NCI-H1930 (cell line): ENCODE results near the gene SIRT2.

Source experiments
- DNase-seq, 2 experiments: peaks; one replicate each; lab custom pipeline; 2025; lab: John Stamatoyannopoulos, UW

SIRT2 gene

DNA sequence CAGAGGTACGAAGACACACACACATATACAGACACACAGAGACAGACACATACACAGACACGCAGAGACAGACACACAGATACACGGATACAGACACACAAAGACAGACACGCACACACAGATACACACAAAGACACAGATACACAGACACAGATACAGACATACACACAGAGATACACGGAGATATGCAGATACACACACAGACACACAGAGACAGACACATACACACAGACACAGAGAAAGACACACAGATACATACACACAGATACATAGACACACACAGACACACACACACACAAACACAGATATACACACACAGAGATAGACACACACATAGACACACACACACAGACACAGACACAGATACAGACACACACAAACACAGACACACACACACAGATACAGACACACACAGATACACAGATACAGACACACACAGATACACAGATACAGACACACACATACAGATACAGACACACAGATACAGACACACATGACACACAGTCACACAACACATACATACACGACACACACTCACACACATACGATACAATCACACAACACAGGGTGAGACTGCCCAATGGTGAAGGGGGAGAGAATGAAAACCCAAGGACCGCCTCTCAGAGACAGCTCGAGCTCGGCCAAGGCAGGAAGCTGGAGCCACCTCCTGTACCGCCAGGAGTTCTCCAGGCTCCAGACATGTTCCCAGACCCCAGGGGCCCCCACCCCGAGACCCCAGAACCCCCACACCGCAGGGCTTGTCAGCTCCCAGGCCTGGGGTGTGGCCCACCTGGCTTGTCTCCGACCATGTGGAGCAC, 21.4 kb upstream of the SIRT2 start:
- DNase-seq: no peak

DNA sequence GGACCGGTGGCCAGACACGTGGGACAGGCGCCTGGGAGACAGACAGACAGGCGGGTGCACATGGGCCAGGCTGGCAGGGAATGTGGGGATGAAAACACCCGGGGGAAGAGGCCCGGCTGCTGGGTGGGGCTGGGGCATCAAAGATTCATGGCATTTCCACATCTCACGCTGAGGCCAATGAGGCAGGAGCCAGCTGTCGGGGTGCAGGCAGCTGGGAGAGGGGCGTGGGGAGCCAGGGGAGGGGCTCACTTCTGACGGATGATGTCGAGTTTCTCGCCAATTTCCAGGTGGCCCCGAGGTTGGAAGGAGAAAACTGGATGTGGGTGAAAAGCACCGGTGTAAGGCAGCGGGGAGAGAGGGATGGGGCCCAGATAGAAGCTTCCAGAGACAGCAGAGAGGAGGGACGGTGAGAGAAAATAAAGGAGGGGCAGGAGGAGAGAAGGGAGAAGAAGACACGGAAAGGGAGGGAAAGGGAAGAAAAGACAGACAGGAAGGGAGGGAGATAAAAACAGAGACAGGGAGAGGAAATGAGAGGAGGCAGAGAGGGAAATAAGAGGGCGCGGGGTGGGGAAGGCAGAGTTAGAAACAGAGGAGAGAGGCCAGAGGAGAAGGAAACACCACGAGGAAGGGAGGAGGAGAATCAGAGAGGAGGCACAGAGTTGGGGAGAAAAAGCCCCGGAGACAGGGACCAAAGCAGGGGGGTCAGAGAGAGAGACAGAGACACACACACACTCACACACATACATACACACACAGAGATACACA, 20.6 kb upstream of the SIRT2 start:
- DNase-seq: no peak

DNA sequence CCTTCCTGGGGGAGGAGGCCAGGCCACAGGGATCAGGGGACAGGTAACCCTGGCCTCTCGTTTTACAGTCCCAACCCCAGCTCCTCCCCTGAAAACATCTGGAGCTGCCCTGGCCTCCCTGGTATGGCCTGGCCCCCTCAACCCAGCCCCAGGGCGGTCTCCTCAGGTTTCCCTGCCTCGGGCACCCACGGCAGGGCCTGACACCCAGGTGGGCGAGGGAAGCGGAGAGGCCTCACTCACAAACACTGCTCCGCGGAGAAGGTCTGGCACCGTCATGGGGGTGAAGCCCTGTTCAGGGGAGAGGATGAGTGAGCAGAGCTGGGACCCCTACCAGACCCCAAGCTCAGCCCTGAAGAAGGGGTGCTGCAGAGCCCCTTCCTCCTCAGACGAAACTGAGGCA, 19.1 kb upstream of the SIRT2 start:
- no peak for DNase-seq

DNA sequence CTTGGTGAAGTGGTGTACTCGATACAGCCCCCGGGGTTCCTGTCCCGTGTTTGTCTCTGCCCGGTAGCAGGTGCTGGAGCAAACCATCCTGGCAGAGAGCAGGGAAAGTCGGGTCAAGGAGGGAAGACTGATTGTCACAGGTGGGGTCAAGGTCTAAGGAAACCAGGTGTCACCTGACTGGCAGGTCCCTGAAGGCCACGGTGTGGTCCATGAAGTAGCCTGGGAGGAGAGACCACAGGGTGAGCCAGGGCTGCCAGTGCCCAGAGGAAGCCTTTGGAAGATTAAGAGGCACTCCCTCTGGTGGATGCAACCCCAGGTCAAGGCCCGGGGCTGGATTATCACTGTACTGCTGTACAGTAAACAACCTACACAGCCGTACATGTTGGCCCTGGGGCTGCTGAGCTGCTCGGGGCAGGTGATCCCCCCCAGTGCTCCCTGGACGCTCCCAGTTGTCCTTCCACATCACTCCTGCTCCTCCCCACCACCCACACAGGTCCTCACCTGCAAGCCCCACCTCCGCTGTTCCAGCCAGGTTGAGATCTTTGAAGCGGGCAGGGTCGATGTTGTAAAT, 18.6 kb upstream of the SIRT2 start:
- no peak for DNase-seq

DNA sequence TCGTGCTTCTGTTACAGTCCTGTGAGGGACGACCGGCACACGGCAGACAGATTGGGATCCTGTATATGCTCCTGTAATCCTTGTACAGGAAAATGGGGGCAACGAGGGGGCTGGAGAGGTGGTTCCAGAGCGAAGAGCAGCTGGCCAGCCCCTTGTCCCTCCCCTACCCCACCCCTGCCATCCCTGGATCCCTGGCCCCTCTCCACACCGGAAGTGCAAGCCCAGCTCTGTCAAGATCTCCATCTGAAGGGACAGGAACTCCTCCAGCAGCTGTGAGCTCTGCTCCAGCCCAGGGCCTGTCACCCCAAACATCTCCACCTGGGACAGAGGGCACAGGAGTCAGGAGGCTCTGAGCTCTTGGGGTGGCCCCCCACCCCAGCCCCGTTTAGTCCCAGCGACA, 18.1 kb upstream of the SIRT2 start:
- DNase-seq: no peak

DNA sequence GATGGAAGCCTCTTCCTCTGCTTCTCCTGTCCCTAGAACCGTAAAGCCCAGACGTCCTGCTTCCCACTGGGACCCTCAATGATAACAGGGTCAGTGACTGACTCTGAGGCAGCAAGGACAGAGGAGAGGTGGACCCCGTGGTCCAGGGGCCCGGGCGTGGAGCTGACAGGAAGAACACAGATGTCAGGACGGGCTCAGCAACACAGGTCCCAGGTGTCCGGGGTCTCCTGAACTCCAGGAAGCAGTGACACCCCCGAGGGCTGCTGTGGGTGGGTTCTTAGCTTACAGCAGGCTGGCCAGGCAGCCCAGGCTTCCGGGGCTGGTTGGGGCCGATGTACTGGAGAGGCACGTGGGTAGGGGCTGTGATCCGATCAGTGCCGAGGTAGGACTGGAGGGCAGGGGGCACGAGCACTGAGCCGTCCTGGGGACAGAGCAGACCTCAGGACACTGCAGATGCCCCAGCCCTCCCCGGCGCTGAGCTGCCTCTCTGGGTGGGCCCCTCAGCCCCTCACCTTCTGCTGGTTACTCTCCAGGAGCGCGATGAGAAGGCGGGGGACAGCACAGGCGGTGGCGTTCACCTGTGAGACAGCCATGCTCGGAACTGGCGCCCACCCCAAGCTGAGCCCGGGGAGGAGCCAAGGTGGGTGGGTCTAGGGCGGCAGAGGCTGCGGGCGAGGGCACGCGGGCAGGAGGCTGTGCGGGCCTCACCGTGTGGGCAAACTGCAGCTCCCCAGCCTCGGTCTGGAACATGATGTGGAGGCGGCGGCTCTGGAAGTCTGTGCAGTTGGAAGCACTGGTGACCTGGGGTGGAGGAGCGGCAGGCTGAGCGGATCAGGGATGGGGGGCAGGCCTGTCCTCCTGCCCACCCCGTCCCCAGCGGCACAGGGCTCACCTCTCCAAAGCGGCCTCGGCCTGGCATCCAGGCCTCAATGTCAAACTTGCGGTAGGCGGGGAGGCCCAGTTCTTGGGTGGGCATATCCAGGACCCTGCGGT, 16.2 kb upstream of the SIRT2 start:
- DNase-seq: no peak

DNA sequence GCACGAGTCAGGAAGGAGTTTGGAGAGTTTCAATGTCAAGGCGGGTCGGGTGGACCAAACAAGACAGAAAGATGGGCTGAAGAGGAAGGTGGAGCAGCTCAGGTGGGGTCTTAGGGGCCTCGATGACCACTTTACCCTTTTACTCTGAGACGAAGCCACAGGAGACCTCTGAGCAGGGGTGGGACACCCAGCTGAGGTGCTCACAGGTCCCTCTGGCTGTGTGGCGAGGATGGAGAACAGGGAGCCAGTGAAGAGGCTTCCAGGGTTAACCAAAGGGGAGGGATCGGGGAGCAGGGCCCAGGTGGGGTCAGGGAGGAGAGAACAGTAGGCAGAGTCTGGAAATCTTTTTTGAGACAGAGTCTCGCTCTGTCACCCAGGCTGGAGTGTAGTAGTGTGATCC, 14.5 kb upstream of the SIRT2 start:
- DNase-seq: no peak

DNA sequence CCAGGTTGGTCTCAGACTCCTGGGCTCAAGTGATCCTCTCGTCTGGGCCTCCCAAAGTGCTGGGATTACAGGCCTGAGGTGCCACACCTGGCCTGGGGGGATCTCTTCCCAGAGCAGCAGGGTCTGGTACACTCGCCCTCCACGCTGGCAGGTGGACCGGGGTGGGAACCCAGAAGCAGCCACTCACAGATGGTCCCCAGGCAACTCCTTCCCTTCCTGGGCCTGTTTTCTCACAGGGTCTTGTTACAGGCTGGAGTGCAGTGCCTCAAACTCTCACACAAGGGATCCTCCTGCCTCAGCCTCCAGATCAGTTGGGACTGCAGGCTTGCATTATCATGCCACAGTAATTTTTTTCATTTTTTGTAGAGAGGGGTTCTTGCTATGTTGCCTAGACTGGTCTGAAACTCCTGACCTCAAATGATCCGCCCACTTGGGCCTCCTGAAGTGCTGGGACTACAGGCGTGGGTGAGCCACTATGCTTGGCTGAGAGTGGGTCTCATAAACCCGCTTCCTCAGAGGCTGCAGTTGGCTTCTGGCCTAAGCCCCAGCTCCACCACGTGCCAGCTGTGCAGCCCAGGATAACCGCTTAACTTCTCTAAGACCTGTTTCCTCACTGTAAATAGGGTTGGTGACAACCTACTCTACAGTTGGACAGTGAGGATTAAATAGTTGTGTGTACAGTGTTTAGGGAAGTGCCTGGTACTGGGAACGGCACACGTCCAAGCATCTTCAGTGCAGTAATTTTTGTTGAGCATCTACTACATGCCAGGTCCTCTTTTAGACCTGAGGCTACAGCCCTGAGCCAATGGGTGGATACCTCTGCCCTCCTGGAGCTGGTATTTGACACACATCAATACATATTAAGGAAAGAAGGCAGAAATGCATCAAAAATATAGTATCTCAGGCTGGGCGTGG, 13.4 kb upstream of the SIRT2 start:
- DNase-seq: no peak

DNA sequence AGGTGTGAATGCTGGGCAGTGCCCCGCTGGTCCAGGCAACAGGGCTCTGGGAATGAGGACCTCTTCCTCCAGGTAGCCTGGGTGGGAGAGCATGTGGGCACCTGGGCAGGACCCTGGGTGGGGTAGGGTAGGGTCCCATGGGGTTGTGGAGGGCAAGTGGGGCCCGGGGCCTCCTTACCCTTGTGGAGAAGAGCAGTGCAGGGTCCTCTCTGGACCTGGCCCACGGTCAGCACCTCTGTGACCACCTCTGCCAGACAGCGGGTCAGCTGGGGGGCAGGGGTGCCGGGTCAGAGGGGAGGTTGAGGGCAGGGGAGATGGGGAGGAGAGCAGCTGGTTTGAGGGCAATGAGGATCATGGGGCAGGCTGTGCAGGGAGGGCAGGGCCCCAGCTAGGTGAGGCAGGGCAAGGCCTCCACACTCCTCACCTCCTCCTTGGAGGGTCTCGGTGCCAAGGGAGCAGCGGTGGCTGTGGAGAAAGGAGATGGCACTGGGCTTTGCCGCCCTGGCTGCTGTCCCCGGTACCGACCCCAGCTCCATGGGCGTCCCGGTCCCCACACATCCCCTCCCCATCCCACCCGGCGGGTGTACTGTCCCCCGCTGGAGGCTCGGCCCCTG, 12.1 kb upstream of the SIRT2 start:
- DNase-seq: no peak

DNA sequence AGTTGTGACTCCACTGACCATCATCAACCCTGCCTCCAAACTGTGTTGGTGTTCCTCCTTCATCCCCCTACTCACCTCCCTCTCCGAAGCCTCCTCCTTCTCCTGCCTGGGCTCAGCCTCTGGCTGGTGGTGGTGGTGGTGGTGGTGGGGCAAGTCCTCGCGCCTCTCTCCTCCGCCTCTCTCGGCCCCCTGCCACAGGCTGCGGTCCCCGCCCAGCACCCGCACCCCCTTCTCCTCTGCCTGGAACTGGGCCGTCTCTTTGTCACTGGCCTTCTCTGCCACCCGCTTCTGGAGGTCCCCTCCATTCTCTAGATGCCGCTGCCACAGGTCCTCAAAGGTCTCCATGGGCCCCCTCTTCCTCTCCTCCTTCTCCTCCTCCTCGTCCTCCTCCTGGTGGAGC, 11.1 kb upstream of the SIRT2 start:
- no peak for DNase-seq

DNA sequence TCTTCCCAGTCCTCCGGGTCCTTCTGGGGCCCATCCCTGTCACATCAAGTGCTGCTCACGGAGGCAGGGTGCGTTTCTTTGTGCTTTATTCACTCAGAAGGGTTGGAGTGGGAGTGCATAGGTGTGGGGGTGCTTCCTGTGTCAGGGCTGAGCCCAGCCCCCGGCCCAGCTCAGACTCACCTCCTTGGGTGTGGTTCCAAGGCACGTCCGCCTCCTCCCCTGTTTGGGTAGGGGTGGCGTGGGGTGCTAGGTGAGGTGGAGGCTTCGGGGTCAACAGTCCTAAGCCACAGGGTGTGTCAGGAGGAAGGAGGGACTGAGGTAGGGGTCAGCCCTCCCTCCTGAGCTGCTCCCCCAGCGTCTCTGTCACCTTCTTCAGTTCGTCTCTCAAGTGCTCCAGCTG, 9.5 kb upstream of the SIRT2 start:
- no peak for DNase-seq

DNA sequence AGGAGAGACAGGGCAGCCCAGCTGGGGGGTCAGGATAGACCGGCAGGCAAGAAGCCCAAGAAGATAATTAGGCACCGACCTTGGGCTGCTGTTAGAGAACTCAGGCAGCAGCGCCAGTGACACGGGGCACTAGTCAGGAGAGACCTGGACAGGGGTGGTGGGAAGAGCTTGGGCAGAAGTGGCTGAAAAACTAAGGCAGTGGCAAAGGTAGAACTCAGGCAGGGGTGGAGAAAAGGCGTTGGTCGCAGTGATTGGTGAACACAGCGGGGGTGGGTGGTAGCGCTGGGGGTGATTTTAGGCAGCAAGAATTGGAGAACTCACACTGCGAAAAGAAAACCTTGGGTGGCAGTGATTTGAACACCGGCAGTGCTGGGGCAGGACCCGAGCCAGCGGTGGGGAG, 8.3 kb upstream of the SIRT2 start:
- no peak for DNase-seq

DNA sequence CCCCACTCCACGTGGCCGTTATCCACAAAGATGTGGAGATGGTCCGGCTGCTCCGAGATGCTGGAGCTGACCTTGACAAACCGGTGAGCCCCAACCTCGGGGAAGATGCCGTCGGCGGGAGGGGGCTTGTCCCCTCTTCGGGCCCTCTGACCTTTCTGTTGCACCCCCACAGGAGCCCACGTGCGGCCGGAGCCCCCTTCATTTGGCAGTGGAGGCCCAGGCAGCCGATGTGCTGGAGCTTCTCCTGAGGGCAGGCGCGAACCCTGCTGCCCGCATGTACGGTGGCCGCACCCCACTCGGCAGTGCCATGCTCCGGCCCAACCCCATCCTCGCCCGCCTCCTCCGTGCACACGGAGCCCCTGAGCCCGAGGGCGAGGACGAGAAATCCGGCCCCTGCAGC, 7.8 kb upstream of the SIRT2 start:
- DNase-seq: no peak

DNA sequence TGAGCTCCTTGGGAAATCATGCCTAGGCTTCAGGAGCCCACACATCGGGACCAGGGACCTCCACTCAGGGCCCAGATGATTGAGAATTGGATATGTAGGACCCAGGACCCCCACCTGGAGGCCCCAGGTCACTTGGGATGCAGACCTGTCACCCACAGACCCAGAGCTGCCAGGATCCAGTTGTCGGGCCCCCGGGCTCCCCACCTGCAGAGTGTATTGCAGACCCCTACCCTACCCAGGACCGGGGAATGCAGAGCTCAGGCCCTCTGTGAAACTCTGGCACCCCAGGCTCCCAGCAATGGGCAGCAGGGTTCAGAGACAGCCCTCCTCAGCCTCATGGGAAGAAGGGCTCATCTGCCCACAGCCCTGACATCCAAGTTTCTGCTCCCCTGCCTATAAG, 6.2 kb upstream of the SIRT2 start:
- DNase-seq: no peak

DNA sequence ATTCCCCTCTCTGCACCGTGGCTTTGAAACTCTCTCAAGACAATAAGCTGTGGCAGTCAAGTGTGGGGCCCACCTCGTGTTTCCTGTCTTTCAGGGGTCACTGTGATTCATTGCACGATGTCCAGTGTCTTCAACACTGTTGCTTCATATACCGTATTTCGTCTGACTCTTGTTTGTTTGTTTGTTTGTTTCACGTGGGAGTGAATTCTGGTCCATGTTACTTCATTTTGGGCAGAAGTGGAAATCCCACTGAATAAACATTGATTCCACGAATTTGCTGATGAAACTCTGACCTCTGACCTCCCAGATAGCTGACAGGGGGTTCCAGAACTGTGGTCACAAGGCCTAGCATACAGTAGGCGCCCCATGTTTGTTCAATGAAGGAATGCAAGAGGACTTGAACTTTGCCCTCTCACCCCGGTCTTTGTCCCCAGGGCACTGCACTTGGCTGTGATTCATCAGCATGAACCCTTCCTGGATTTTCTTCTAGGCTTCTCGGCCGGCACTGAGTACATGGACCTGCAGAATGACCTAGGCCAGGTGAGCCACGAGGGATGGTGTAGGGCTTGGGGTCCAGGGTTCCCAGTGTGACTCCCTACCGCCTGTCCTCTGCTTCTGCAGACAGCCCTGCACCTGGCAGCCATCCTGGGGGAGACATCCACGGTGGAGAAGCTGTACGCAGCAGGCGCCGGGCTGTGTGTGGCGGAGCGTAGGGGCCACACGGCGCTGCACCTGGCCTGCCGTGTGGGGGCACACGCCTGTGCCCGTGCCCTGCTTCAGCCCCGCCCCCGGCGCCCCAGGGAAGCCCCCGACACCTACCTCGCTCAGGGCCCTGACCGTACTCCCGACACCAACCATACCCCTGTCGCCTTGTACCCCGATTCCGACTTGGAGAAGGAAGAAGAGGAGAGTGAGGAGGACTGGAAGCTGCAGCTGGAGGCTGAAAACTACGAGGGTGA, 5.4 kb upstream of the SIRT2 start:
- no peak for DNase-seq

DNA sequence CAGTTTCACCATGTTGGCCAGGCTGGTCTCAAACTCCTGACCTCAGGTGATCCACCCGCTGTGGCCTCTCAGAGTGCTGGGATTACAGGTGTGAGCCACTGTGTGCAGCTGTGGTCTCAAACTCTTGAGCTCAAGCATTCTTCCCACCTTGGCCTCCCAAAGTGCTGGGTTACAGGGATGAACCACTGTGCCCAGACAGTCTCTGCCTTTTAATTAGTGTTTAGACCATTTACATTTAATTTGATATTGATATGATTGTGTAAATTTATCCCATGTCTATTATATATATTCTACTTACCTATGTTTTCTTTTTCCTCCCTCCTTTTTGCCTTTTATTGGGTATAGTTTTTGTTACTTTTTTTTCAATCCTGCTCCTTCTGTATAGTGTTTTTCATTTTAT, 2.3 kb upstream of the SIRT2 start:
- DNase-seq: no peak

DNA sequence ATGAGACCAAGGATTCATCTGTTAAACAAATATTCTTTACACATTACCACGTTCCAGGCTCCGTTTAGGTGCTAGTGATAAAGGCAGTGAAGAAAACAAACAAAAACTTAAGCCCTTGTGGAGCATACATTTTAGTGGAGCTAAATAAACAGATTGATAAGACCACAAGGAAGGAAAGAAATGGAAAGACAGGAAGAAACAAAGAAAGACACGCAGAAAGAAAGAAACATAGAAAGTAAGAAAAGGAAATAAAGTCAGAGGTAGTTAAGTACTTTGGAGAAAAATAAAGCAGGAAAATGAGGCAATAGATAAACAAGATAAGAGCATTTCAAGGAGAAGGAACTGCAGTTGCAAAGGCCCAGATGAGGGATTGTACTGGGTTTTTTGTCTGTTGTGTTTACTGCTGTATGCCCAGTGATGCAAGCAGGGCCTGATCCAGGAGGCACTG, 1.3 kb upstream of the SIRT2 start:
- no peak for DNase-seq

DNA sequence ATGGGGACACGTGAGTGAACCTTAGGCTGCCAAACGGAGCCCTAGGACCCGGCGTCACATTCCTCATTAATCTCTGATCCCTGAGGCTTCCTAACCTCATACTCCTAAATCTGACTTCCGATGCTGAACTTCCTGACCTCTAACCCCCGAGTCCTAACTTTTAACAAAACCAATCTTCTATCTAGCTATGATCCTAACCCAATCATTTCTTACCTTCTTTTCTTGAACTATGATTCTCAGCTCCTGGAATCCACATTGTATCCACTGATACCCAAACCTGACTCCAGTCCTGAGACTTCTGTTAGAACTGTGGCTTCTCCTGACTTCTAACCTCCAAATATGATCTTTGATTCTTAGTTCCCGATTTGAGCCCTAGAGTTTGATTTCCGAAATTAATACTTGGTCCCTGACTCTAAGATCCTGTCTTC, 798 bp upstream of the SIRT2 start:
- no peak for DNase-seq

DNA sequence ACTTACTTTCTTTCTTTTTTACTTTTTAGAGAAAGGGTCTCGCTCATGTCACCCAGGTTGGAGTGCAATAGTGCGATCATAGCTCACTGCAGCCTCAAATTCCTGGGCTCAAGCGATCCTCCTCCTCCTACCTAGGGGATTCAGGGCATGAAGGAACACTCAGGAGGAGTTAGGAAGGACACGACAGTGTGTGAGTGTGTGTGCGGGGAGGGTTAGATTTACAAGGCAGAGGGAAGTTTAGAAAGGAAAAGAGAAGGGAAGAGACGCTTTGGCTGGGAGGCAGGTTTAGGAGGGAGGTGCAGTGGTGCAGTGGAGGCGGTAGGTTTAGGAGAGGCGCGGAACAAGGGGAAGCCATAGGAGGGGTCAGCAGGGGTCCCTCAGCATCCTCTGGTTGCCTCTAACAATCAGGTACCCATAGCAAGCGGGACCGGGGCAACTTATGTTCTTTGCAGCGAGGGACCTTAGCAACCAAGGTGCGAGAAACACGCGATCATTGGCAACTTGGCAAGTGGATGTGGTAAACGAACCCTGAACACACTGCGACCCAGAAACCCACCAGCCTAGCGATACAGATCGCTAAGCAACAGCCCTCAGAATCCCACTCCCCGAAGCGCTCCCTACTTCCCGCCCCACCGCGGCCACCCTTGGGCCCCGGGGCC, 501 bp downstream of the SIRT2 start:
- no peak for DNase-seq
